ENCODE data around the gene PLK2. TPM values are rescaled to one million over a fixed set of nuclear protein-coding genes. Genes with fewer than 3 reads are reported as not detected.

PLK2 gene
- total RNA-seq, 2 donors from 2014 or later: 60.1 to 69.4 TPM

GRCh38 chr5:58447226-58447625 lies 12.7 kb downstream of the PLK2 start:
- WGBS: 80% methylated on average over 2 of the region's 2 CpGs
- Histone ChIP-seq H3K27ac (no peak overlapping the region), H3K4me3 (no peak overlapping the region), H3K27me3 (replicated peaks; ENCODE audit: insufficient read depth) (no peaks in the 10 kb centered on the region), H3K4me1 (replicated peaks) (no peaks in the 10 kb centered on the region), H3K36me3 (no peaks in the 10 kb centered on the region), H3K9me3 (no peaks in the 10 kb centered on the region)
- no peak for DNase-seq (ENCODE audit: low spot score)
- TF ChIP-seq POLR2AphosphoS5 (IDR thresholded peaks at IDR 0.05) (no peak), POLR2A (IDR thresholded peaks at IDR 0.05) (no peak)
- TF ChIP-seq, protein P1, sequence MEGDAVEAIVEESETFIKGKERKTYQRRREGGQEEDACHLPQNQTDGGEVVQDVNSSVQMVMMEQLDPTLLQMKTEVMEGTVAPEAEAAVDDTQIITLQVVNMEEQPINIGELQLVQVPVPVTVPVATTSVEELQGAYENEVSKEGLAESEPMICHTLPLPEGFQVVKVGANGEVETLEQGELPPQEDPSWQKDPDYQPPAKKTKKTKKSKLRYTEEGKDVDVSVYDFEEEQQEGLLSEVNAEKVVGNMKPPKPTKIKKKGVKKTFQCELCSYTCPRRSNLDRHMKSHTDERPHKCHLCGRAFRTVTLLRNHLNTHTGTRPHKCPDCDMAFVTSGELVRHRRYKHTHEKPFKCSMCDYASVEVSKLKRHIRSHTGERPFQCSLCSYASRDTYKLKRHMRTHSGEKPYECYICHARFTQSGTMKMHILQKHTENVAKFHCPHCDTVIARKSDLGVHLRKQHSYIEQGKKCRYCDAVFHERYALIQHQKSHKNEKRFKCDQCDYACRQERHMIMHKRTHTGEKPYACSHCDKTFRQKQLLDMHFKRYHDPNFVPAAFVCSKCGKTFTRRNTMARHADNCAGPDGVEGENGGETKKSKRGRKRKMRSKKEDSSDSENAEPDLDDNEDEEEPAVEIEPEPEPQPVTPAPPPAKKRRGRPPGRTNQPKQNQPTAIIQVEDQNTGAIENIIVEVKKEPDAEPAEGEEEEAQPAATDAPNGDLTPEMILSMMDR (IDR thresholded peaks at IDR 0.05): no peak
- intact Hi-C loops (cut with DNase I): no loop called here

- intact Hi-C loops (cut with DNase I): no loop called here
- Histone ChIP-seq H3K36me3 (no peaks in the 10 kb centered on the region), H3K4me1 (replicated peaks) (no peaks in the 10 kb centered on the region), H3K4me3 (no peak overlapping the region), H3K27ac (no peak overlapping the region), H3K27me3 (replicated peaks; ENCODE audit: insufficient read depth) (no peaks in the 10 kb centered on the region), H3K9me3 (no peaks in the 10 kb centered on the region)
- no peak for DNase-seq (ENCODE audit: low spot score)
- WGBS: 95% methylated on average over 10 of the region's 10 CpGs
- TF ChIP-seq POLR2A (IDR thresholded peaks at IDR 0.05): no peak
- no peak for TF ChIP-seq POLR2AphosphoS5 (IDR thresholded peaks at IDR 0.05)
- TF ChIP-seq, protein P1 (IDR thresholded peaks at IDR 0.05): no peak
These were observed 13.9 kb downstream of the PLK2 start for GRCh38 chr5:58446024-58446423.

DNA sequence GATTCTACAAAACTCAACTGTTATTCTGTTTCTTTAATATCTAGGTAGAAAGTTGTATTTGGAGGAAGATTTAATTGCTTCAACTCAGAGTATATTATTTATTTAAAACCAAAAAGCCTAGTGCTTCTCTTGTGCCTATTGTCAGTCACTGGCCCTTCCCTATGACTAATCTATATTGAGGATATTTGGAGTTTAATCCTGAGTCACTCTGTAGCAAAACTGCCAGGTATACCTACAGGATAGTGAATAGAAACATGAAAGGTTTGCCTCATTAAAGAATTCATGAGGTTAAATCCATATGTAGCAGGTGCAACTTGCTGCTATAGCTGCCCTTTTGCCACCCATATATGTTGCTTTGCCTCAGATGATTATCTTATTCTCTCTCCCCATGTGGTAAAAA lies 15.1 kb downstream of the PLK2 start:
- DNase-seq (ENCODE audit: low spot score): no peak
- no peak overlapping the region for H3K27ac ChIP-seq
- no peaks in the 10 kb centered on the region for H3K4me1 ChIP-seq (replicated peaks)
- H3K36me3 ChIP-seq: no peaks in the 10 kb centered on the region
- H3K27me3 ChIP-seq (replicated peaks; ENCODE audit: insufficient read depth): no peaks in the 10 kb centered on the region
- H3K9me3 ChIP-seq: no peaks in the 10 kb centered on the region
- no peak overlapping the region for H3K4me3 ChIP-seq
- no peak for TF ChIP-seq POLR2AphosphoS5 (IDR thresholded peaks at IDR 0.05)
- no peak for TF ChIP-seq POLR2A (IDR thresholded peaks at IDR 0.05)
- TF ChIP-seq, protein P1 (IDR thresholded peaks at IDR 0.05): no peak
- intact Hi-C loops (cut with DNase I): no loop called here

DNA sequence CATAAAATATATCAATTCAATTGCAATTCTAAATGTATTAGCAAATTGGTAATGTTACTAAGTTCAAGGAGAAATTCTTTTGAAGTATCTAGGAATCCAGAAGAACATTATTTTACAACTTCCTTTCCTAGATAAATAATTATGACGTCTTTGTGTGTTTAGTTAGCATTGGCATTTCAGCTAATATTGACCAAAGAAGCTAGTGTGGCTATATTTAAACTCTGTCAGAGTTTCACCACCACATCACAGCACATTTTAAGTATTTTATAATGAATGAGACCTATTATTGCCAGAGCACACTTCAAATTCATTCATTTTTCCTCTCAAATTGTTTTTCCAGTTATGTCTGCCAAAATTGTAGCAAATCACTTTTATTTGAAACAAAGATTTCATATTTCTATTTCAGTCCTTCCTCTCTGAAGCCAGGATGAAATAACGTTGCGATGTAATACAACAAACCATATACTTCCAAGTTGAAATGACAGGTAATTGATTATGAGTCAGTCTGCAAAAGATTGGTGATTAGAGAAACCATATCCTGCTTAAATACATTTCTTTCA lies 18.9 kb downstream of the PLK2 start:
- no peak overlapping the region for H3K27ac ChIP-seq
- DNase-seq (ENCODE audit: low spot score): no peak
- TF ChIP-seq POLR2A (IDR thresholded peaks at IDR 0.05): no peak
- no peak for TF ChIP-seq POLR2AphosphoS5 (IDR thresholded peaks at IDR 0.05)
- TF ChIP-seq, protein P1 (IDR thresholded peaks at IDR 0.05): no peak
- H3K4me1 ChIP-seq (replicated peaks): no peaks in the 10 kb centered on the region
- no peaks in the 10 kb centered on the region for H3K9me3 ChIP-seq
- 40% methylated on average over 3 of the region's 3 CpGs for WGBS
- no peak overlapping the region for H3K4me3 ChIP-seq
- H3K36me3 ChIP-seq: no peaks in the 10 kb centered on the region
- H3K27me3 ChIP-seq (replicated peaks; ENCODE audit: insufficient read depth): no peaks in the 10 kb centered on the region
- intact Hi-C loops (cut with DNase I): no loop called here

DNA sequence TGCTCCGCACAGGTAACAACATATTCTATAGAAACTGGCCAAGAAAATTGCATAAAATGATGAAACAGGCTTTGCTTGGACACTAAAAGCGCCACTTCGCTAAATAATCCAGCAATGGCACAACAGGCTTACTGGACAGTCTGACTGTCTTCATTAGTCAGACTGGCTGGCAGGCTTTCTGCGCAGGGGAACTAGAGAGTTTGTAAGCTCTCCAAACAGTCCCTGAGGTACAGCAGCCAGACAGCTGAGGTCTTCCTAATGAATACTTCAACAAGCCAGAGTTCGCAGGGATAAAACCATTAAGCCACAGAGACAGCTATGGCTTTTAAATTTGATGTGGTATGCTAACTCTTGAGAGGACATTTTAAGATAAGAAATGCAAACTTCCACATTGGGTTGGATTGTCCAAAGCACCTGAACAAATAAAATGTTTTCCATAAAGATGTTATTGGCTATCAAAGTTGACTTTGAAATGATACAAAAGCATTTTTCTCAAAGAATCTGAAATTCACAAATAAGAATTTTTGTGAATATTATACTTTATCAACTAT lies 20.7 kb downstream of the PLK2 start:
- Histone ChIP-seq H3K27me3 (replicated peaks; ENCODE audit: insufficient read depth) (no peaks in the 10 kb centered on the region), H3K9me3 (no peaks in the 10 kb centered on the region), H3K27ac (no peak overlapping the region), H3K4me3 (no peak overlapping the region), H3K4me1 (replicated peaks) (no peaks in the 10 kb centered on the region), H3K36me3 (no peaks in the 10 kb centered on the region)
- intact Hi-C loops (cut with DNase I): no loop called here
- WGBS: 62% methylated on average over 5 of the region's 5 CpGs
- TF ChIP-seq POLR2A (IDR thresholded peaks at IDR 0.05): no peak
- TF ChIP-seq, protein P1 (IDR thresholded peaks at IDR 0.05): no peak
- TF ChIP-seq POLR2AphosphoS5 (IDR thresholded peaks at IDR 0.05): no peak
- no peak for DNase-seq (ENCODE audit: low spot score)

All from prostate gland (tissue), 2 donors.